ENCODE measurements around the gene ATRIP. TPM values are rescaled to one million over a fixed set of nuclear protein-coding genes. Genes with fewer than 3 reads are reported as not detected.

The ATRIP gene
- total RNA-seq, 3 donors from 2014 or later (not counting 1 experiment from before 2014, with no cell fraction given): 8.5 to 11.0 (median 10.6) TPM

DNA sequence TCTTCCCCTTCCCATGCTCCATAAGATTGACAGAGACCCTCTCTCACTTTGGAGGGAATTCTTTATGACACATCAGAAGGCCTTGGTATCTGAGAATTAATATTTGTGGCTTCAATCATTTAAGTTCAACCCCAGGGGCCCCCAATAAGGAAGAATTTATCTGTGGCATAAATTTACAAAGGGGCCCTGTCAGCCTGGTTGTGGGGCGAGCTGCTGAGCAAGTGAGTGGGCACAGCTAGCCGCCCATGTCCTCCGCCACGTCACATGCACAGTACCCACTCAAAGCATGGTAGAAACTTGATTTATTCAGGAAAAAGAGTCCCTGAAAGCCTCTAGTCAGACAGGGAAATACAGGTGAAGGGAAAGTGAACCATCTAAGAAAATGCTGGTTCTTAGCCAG lies 30.0 kb upstream of the ATRIP start:
- no peak overlapping the region for H3K27ac Mint-ChIP-seq
- ATAC-seq (no peak), DNase-seq (no peak)
- Histone ChIP-seq H3K27ac (ENCODE audit: low read length) (no peak overlapping the region), H3K27me3 (ENCODE audit: control insufficient read depth, insufficient read depth, low read length) (no peaks in the 10 kb centered on the region), H3K4me1 (ENCODE audit: control insufficient read depth, insufficient read depth, low read length) (no peaks in the 10 kb centered on the region), H3K4me3 (ENCODE audit: low read length) (no peak overlapping the region), H3K9me3 (ENCODE audit: control insufficient read depth, insufficient read depth, low read length) (no peaks in the 10 kb centered on the region), H3K36me3 (ENCODE audit: control insufficient read depth, insufficient read depth, low read length) (no peaks in the 10 kb centered on the region)
- no peaks in the 10 kb centered on the region for H3K9me3 Mint-ChIP-seq
- H3K4me1 Mint-ChIP-seq: no peaks in the 10 kb centered on the region
- H3K36me3 Mint-ChIP-seq: no peaks in the 10 kb centered on the region
- no peak for TF ChIP-seq CTCF (IDR thresholded peaks at IDR 0.05)
- WGBS (ENCODE audit: insufficient coverage): 93% methylated on average over 4 of the region's 4 CpGs
- intact Hi-C loops (cut with micrococcal nuclease): no loop called here
- H3K4me3 Mint-ChIP-seq: no peak overlapping the region
- H3K27me3 Mint-ChIP-seq (ENCODE audit: low read depth in 2 of 2): no peaks in the 10 kb centered on the region

DNA sequence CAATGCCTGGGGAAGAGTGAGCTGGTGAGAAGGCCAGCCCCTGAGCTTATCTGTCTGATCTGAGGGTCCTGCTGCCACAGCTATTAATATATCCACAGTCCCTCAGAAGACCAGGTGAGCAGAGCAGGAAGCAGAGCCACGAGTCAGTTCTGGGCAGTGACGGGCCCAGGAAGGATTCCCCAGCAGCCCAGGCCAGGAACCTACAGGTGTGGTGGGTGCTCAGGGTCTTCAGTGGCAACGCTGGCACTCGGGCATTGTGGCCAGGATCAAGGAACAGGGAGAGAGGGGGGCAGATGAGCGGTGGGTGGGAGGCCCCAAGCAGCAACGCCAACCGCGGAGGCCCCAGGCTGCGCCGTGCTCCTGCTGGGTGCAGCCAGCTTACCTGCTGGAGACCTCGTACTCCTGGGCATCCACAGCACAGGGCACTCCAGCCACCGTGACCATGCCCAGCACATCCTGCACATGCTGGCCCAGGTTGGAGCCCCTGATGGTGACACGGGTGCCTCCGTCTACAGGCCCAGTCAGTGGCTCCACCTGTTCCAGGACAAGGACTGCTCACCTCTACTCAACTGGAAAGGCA lies 28.9 kb upstream of the ATRIP start:
- intact Hi-C loops (cut with micrococcal nuclease): no loop called here
- H3K27me3 Mint-ChIP-seq (ENCODE audit: low read depth in 2 of 2): no peaks in the 10 kb centered on the region

GRCh38 chr3:48418140-48418539 lies 28.4 kb upstream of the ATRIP start:
- no peak for ATAC-seq
- 95% methylated on average over 17 of the region's 17 CpGs for WGBS (ENCODE audit: insufficient coverage)

More for the DNA sequence above, 28.9 kb upstream of the ATRIP start:
- Histone ChIP-seq H3K36me3 (ENCODE audit: control insufficient read depth, insufficient read depth, low read length) (no peaks in the 10 kb centered on the region), H3K27ac (ENCODE audit: low read length) (no peak overlapping the region), H3K27me3 (ENCODE audit: control insufficient read depth, insufficient read depth, low read length) (no peaks in the 10 kb centered on the region), H3K9me3 (ENCODE audit: control insufficient read depth, insufficient read depth, low read length) (no peaks in the 10 kb centered on the region), H3K4me3 (ENCODE audit: low read length) (no peak overlapping the region), H3K4me1 (ENCODE audit: control insufficient read depth, insufficient read depth, low read length) (no peaks in the 10 kb centered on the region)
- H3K9me3 Mint-ChIP-seq: no peaks in the 10 kb centered on the region
- H3K36me3 Mint-ChIP-seq: no peaks in the 10 kb centered on the region
- 91% methylated on average over 14 of the region's 14 CpGs for WGBS (ENCODE audit: insufficient coverage)
- DNase-seq (no peak), ATAC-seq (no peak)
- H3K27ac Mint-ChIP-seq: no peak overlapping the region
- H3K4me1 Mint-ChIP-seq: no peaks in the 10 kb centered on the region
- TF ChIP-seq CTCF (IDR thresholded peaks at IDR 0.05): no peak
- H3K4me3 Mint-ChIP-seq: no peak overlapping the region

More at GRCh38 chr3:48418140-48418539, 28.4 kb upstream of the ATRIP start:
- intact Hi-C loops (cut with micrococcal nuclease): no loop called here
- H3K9me3 Mint-ChIP-seq: no peaks in the 10 kb centered on the region
- no peaks in the 10 kb centered on the region for H3K9me3 ChIP-seq (ENCODE audit: control insufficient read depth, insufficient read depth, low read length)
- H3K27me3 Mint-ChIP-seq (ENCODE audit: low read depth in 2 of 2): no peaks in the 10 kb centered on the region
- TF ChIP-seq CTCF (IDR thresholded peaks at IDR 0.05): no peak
- H3K4me3 Mint-ChIP-seq: no peak overlapping the region
- no peaks in the 10 kb centered on the region for H3K4me1 Mint-ChIP-seq
- no peaks in the 10 kb centered on the region for H3K27me3 ChIP-seq (ENCODE audit: control insufficient read depth, insufficient read depth, low read length)
- no peak overlapping the region for H3K4me3 ChIP-seq (ENCODE audit: low read length)
- no peaks in the 10 kb centered on the region for H3K4me1 ChIP-seq (ENCODE audit: control insufficient read depth, insufficient read depth, low read length)
- no peak for DNase-seq
- H3K36me3 Mint-ChIP-seq: no peaks in the 10 kb centered on the region
- H3K36me3 ChIP-seq (ENCODE audit: control insufficient read depth, insufficient read depth, low read length): no peaks in the 10 kb centered on the region
- H3K27ac ChIP-seq (ENCODE audit: low read length): no peak overlapping the region
- H3K27ac Mint-ChIP-seq: no peak overlapping the region
